ENCODE data around the gene BEST1. TPM values are rescaled to one million over a fixed set of nuclear protein-coding genes. Genes with fewer than 3 reads are reported as not detected.

Gene BEST1
- total and polyA plus RNA-seq, 2 of the 13 experiments (the other 11 are each of a cell fraction or from before 2014, with no cell fraction given), result 0.09 to 0.65 TPM

GRCh38 chr11:61947486-61948210 is 2.5 kb upstream of the BEST1 start (continued):
- no peak for TF ChIP-seq NCOR1 (IDR thresholded peaks at IDR 0.05; ENCODE audit: borderline replicate concordance, low read length)
- no peak; the same call in 1 of the 2 replicates for TF ChIP-seq MEIS1 (CRISPR knock-in tag; IDR thresholded peaks at IDR 0.05; ENCODE audit: borderline replicate concordance)
- 0 out of 2 replicates have a peak, but pooled peaks have one; percentile 41 for TF ChIP-seq FOXC1 (CRISPR knock-in tag; IDR thresholded peaks at IDR 0.05; ENCODE audit: borderline replicate concordance)
- TF ChIP-seq RAD51 (IDR thresholded peaks at IDR 0.05; ENCODE audit: borderline replicate concordance), result no peak
- TF ChIP-seq ZNF18 (CRISPR knock-in tag; IDR thresholded peaks at IDR 0.05; ENCODE audit: insufficient replicate concordance), result no peak
- no peak for TF ChIP-seq ZNF318 (CRISPR knock-in tag; IDR thresholded peaks at IDR 0.05)
- TF ChIP-seq ZNF558 (CRISPR knock-in tag; IDR thresholded peaks at IDR 0.05; ENCODE audit: borderline replicate concordance), result no peak
- TF ChIP-seq CEBPB (IDR thresholded peaks at IDR 0.05; ENCODE audit: borderline replicate concordance, low read depth, low read length), result no peak
- no peak for TF ChIP-seq MTERF4 (CRISPR knock-in tag; IDR thresholded peaks at IDR 0.05)
- no peak for TF ChIP-seq CCAR2 (optimal IDR thresholded peaks at IDR 0.05; ENCODE audit: low read depth, low read length)
- no peak for TF ChIP-seq ETS1 (CRISPR knock-in tag; IDR thresholded peaks at IDR 0.05)
- no peak for TF ChIP-seq GTF3A (CRISPR knock-in tag; conservative IDR thresholded peaks at IDR 0.05)
- TF ChIP-seq FOXA1 (IDR thresholded peaks at IDR 0.05), result no peak
- no peak for TF ChIP-seq FOXA1 (CRISPR knock-in tag; IDR thresholded peaks at IDR 0.05)
